Natural killer cell (primary cell): ENCODE measurements around the gene ZNF484. TPM values are rescaled to one million over a fixed set of nuclear protein-coding genes. Genes with fewer than 3 reads are reported as not detected.
"Not testable (repeated sequence)": the region's sequence is repeated elsewhere in the genome, so short reads cannot be mapped to it uniquely, and the experiment has no call there.

ENCODE experiments used
- ATAC-seq, 3 donors: fragments of 150-1000 bp in 2 of 3; fragments of 200-7000 bp in 1 of 3; cut with Tn5 transposase; 1 replicate in 1 of 3; 2 replicates in 2 of 3; pipeline ENCODE4 v1.10.0; 2021; ENCODE audit warnings: mild to moderate bottlenecking in 2 of 3, moderate library complexity in 2 of 3
- DNase-seq, 2 donors: peaks; one replicate each; pipeline versions ENCODE4 v3.0.0 to v3.0.0-alpha.2; 2013 to 2021; ENCODE audit warnings: mixed read lengths in 1 of 2
- H3K27ac ChIP-seq: one replicate; pipeline ENCODE4 v1.5.1; 2013; ENCODE audit warnings: mild to moderate bottlenecking, low read length
- H3K27me3 ChIP-seq: one replicate; pipeline ENCODE4 v1.6.1; 2013; ENCODE audit warnings: low read length; ENCODE audit not compliant: control insufficient read depth, insufficient read depth
- H3K36me3 ChIP-seq: one replicate; pipeline ENCODE4 v1.6.1; 2013; ENCODE audit warnings: low read length; ENCODE audit not compliant: control insufficient read depth, insufficient read depth
- H3K4me1 ChIP-seq: one replicate; pipeline ENCODE4 v1.6.1; 2013; ENCODE audit warnings: low read length; ENCODE audit not compliant: control insufficient read depth, insufficient read depth
- H3K4me3 ChIP-seq: one replicate; pipeline ENCODE4 v1.5.1; 2013; ENCODE audit warnings: low read length
- H3K9me3 ChIP-seq: one replicate; pipeline ENCODE4 v1.6.1; 2013; ENCODE audit warnings: low read length; ENCODE audit not compliant: control insufficient read depth, insufficient read depth
- H3K27ac Mint-ChIP-seq, 2 donors: one replicate each; pipeline ENCODE4 v1.8.0; 2022; ENCODE audit warnings: mild to moderate bottlenecking in 2 of 2, mixed read lengths in 2 of 2, moderate library complexity in 1 of 2
- H3K27me3 Mint-ChIP-seq, 2 donors: one replicate each; pipeline ENCODE4 v1.8.0; 2022; ENCODE audit warnings: low read depth in 2 of 2, mixed read lengths in 2 of 2
- H3K36me3 Mint-ChIP-seq: one replicate; pipeline ENCODE4 v1.8.0; 2022; ENCODE audit warnings: mixed read lengths
- H3K4me1 Mint-ChIP-seq, 2 donors: one replicate each; pipeline ENCODE4 v1.8.0; 2022; ENCODE audit warnings: mixed read lengths in 2 of 2
- H3K4me3 Mint-ChIP-seq: one replicate; pipeline ENCODE4 v1.8.0; 2022; ENCODE audit warnings: mild to moderate bottlenecking, moderate library complexity, mixed read lengths
- H3K9me3 Mint-ChIP-seq, 2 donors: one replicate each; pipeline ENCODE4 v1.8.0; 2022; ENCODE audit warnings: mixed read lengths in 2 of 2
- CTCF ChIP-seq: fragments of 200-600 bp; IDR thresholded peaks from one replicate; pipeline ENCODE4 v1.8.0; 2022; ENCODE audit warnings: antibody characterized with exemption
- WGBS: methylation state at CpG from one replicate; pipeline ENCODE4 v1.1.7; 2013; ENCODE audit warnings: missing lambda C conversion rate; ENCODE audit not compliant: insufficient coverage; 5-methylcytosine and 5-hydroxymethylcytosine counted together
- intact Hi-C: fragments of 100-400 bp; cut with micrococcal nuclease; formaldehyde crosslinking; loops from one replicate; pipeline ENCODE4 v1.14.2; 2022
- total RNA-seq, 4 donors: library from RNA; stranded (reverse); fragments of 120-200 nt in 1 of 4; gene quantifications; one replicate each; pipeline versions ENCODE4 v1.2.3 to v1.2.4, GENCODE V29; 2013 to 2022

ZNF484 gene
- total RNA-seq, 3 donors from 2014 or later (not counting 1 experiment from before 2014, with no cell fraction given): 14.1 to 19.5 (median 16.2) TPM

GRCh38 chr9:92894711-92895362, 17.0 kb upstream of the ZNF484 start:
- WGBS: 79% methylated on average over 6 of the region's 6 CpGs
- Mint-ChIP-seq H3K4me1 (no peaks in the 10 kb centered on the region), H3K27ac (no peak overlapping the region), H3K36me3 (no peaks in the 10 kb centered on the region), H3K4me3 (no peak overlapping the region), H3K27me3 (peaks cover 3 to 4% of the 10 kb centered on the region in 2 donors), H3K9me3 (no peaks in the 10 kb centered on the region)
- no peak for TF ChIP-seq CTCF
- no peaks in the 10 kb centered on the region for H3K36me3 ChIP-seq
- DNase-seq (no peak), ATAC-seq (no peak)
- no peaks in the 10 kb centered on the region for H3K9me3 ChIP-seq
- intact Hi-C loops: no loop called here
- H3K4me1 ChIP-seq: no peaks in the 10 kb centered on the region
- H3K27me3 ChIP-seq: no peaks in the 10 kb centered on the region
- no peak overlapping the region for H3K4me3 ChIP-seq
- H3K27ac ChIP-seq: no peak overlapping the region

- H3K36me3 Mint-ChIP-seq, H3K4me1 Mint-ChIP-seq, H3K36me3 ChIP-seq, H3K27ac Mint-ChIP-seq, DNase-seq, H3K4me3 Mint-ChIP-seq, H3K9me3 ChIP-seq, H3K27me3 Mint-ChIP-seq, H3K4me1 ChIP-seq, H3K27ac ChIP-seq, H3K9me3 Mint-ChIP-seq, ATAC-seq, H3K4me3 ChIP-seq, intact Hi-C loops, H3K27me3 ChIP-seq: not testable (repeated sequence)
- WGBS: 92% methylated on average over 6 of the region's 6 CpGs
Measured at GRCh38 chr9:92893916-92894610, 16.2 kb upstream of the ZNF484 start.

GRCh38 chr9:92892276-92892675, 14.4 kb upstream of the ZNF484 start:
- H3K4me3 Mint-ChIP-seq, H3K36me3 Mint-ChIP-seq, ATAC-seq, H3K27ac Mint-ChIP-seq, intact Hi-C loops, H3K4me1 ChIP-seq, H3K27me3 ChIP-seq, H3K9me3 ChIP-seq, DNase-seq, H3K4me3 ChIP-seq, H3K27ac ChIP-seq, H3K9me3 Mint-ChIP-seq, H3K36me3 ChIP-seq, H3K4me1 Mint-ChIP-seq: not testable (repeated sequence)
- H3K27me3 Mint-ChIP-seq: peaks cover 7 to 19% of the 10 kb centered on the region in 2 donors
- 86% methylated on average over 1 of the region's 4 CpGs for WGBS

GRCh38 chr9:92890761-92891160, 12.9 kb upstream of the ZNF484 start:
- intact Hi-C loops: no loop called here
- H3K27ac Mint-ChIP-seq: no peak overlapping the region
- no peaks in the 10 kb centered on the region for H3K9me3 Mint-ChIP-seq
- 98% methylated on average over 2 of the region's 2 CpGs for WGBS
- no peak for DNase-seq
- Histone ChIP-seq H3K4me1 (peaks cover 12% of the 10 kb centered on the region), H3K4me3 (no peak overlapping the region), H3K27me3 (no peaks in the 10 kb centered on the region), H3K36me3 (no peaks in the 10 kb centered on the region), H3K9me3 (no peaks in the 10 kb centered on the region), H3K27ac (no peak overlapping the region)
- H3K27me3 Mint-ChIP-seq: peaks cover 10 to 19% of the 10 kb centered on the region in 2 donors
- H3K4me3 Mint-ChIP-seq: no peak overlapping the region
- ATAC-seq: no peak
- no peaks in the 10 kb centered on the region for H3K36me3 Mint-ChIP-seq
- no peak for TF ChIP-seq CTCF
- no peaks in the 10 kb centered on the region for H3K4me1 Mint-ChIP-seq
